Naive B cell (primary cell): ENCODE data around the gene ANO8. TPM values are rescaled to one million over a fixed set of nuclear protein-coding genes. Genes with fewer than 3 reads are reported as not detected.
"Not testable (repeated sequence)": the region's sequence is repeated elsewhere in the genome, so short reads cannot be mapped to it uniquely, and the experiment has no call there.

ENCODE experiments used
- ATAC-seq, 2 donors: fragments of 150-1000 bp; cut with Tn5 transposase; 2 replicates each; pipeline ENCODE4 v1.10.0; 2021; ENCODE audit warnings: low read depth in 2 of 2, mild to moderate bottlenecking in 2 of 2, moderate library complexity in 2 of 2
- DNase-seq: peaks from one replicate; pipeline ENCODE4 v3.0.0; 2022
- H3K27ac Mint-ChIP-seq, 6 donors: one replicate each; pipeline ENCODE4 v1.8.0; 2020 to 2022; ENCODE audit warnings: mild to moderate bottlenecking in 6 of 6, mixed read lengths in 6 of 6, moderate library complexity in 5 of 6, inconsistent platforms in 2 of 6
- H3K27me3 Mint-ChIP-seq, 3 donors: one replicate each; pipeline ENCODE4 v1.8.0; 2021 to 2022; ENCODE audit warnings: mixed read lengths in 3 of 3, mild to moderate bottlenecking in 1 of 3
- H3K36me3 Mint-ChIP-seq, 2 donors: one replicate each; pipeline ENCODE4 v1.8.0; 2020 to 2022; ENCODE audit warnings: mixed read lengths in 2 of 2, inconsistent platforms in 1 of 2, mild to moderate bottlenecking in 1 of 2
- H3K4me1 Mint-ChIP-seq, 3 donors: one replicate each; pipeline ENCODE4 v1.8.0; 2020 to 2022; ENCODE audit warnings: mixed read lengths in 3 of 3, inconsistent platforms in 1 of 3, mild to moderate bottlenecking in 1 of 3, moderate library complexity in 1 of 3
- H3K4me3 Mint-ChIP-seq, 8 donors: one replicate each; pipeline ENCODE4 v1.8.0; 2020 to 2022; ENCODE audit warnings: mild to moderate bottlenecking in 8 of 8, mixed read lengths in 8 of 8, moderate library complexity in 8 of 8, inconsistent platforms in 2 of 8
- H3K9me3 Mint-ChIP-seq, 7 donors: one replicate each; pipeline ENCODE4 v1.8.0; 2020 to 2022; ENCODE audit warnings: mixed read lengths in 7 of 7, mild to moderate bottlenecking in 5 of 7, inconsistent platforms in 2 of 7, moderate library complexity in 1 of 7
- polyA plus RNA-seq, 6 donors: library from polyadenylated mRNA; unstranded; fragments of 300-500 nt; fragmentation: Illumina TruSeq; gene quantifications; one replicate each; pipeline ENCODE4 v1.2.3, GENCODE V29; 2021; ENCODE audit warnings: low read depth in 6 of 6

Gene ANO8, protein sequence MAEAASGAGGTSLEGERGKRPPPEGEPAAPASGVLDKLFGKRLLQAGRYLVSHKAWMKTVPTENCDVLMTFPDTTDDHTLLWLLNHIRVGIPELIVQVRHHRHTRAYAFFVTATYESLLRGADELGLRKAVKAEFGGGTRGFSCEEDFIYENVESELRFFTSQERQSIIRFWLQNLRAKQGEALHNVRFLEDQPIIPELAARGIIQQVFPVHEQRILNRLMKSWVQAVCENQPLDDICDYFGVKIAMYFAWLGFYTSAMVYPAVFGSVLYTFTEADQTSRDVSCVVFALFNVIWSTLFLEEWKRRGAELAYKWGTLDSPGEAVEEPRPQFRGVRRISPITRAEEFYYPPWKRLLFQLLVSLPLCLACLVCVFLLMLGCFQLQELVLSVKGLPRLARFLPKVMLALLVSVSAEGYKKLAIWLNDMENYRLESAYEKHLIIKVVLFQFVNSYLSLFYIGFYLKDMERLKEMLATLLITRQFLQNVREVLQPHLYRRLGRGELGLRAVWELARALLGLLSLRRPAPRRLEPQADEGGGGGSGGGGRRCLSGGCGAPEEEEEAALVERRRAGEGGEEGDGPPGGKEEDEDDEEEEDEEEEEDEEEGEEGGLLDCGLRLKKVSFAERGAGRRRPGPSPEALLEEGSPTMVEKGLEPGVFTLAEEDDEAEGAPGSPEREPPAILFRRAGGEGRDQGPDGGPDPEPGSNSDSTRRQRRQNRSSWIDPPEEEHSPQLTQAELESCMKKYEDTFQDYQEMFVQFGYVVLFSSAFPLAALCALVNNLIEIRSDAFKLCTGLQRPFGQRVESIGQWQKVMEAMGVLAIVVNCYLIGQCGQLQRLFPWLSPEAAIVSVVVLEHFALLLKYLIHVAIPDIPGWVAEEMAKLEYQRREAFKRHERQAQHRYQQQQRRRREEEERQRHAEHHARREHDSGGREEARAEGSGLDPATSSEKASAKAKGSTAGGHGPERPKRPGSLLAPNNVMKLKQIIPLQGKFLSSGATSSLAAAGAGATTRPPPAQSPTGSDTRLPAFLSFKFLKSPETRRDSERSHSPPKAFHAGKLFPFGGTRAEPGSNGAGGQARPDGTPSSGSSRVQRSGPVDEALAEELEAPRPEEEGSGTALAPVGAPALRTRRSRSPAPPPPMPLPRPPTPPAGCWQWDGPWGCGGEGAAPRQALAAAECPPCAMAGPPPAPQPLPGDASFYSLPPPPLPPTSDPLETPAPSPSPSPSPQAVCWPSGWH
- not detected for polyA plus RNA-seq

DNA sequence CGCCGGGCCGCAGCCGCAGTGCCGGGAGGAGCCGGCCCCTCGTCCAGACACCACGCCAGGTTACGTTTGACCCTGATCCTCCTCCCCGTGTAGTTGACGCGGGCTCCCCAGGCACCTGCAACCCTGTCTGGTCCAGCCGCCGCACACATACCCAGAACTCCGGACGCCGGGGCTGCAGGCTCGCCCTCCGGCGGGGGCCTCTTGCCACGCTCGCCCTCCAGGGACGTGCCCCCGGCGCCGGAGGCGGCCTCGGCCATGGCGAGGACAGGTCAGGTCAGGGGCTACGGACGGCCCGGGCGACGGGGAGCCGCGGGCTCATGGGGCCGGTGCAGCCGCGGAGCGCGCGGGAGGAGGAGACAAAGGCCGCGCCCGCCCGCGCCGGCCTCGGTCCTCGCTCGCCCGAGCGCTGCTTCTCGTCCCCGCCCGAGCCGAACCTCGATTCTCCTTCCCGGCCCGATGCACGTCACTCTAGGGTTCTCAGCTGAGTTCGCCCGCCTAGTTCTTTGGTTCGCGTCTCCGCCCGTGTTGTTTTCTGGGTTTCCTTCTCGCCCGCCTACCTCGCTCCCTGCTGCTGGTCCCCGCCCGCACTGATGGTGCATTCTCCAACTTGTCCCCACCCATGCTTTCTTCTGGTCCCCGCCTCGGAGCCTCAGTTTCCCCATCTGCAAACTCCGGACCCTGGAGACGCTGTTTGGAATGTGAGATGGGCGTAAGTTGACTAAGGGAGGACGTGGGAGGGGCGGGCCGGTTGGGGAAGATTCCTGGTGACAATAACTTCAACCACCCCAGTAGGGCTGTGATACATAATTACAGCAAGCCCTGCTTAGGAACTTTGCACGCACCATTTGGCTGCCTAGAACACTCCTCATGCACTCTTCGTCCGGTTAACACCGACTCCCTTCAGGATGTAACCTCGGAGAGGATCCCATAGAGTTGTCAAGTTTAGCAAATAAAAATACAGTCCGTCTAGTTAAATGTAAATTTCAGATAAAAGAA is at the start of gene ANO8:
Gene ANO8, minus strand, starts transcription at position 442 of the 996 bp plus-strand sequence. Its CDS starts 185 bp downstream, at position 257.
- DNase-seq, result peak; percentile 92
- no peaks in the 10 kb centered on the region for H3K9me3 Mint-ChIP-seq
- H3K4me1 Mint-ChIP-seq, result peaks cover 31 to 41% (median 33%) of the 10 kb centered on the region in 3 donors
- H3K27me3 Mint-ChIP-seq, result peaks cover 0 to 21% (median 16%) of the 10 kb centered on the region in 3 donors
- H3K36me3 Mint-ChIP-seq, result no peaks in the 10 kb centered on the region
- peak within 1 kb of the TSS; percentile 2 to 90 (median 74) for H3K27ac Mint-ChIP-seq
- peak; percentile 66 to 69 for ATAC-seq
- H3K4me3 Mint-ChIP-seq, result peak within 1 kb of the TSS; percentile 82 to 96 (median 92)

DNA sequence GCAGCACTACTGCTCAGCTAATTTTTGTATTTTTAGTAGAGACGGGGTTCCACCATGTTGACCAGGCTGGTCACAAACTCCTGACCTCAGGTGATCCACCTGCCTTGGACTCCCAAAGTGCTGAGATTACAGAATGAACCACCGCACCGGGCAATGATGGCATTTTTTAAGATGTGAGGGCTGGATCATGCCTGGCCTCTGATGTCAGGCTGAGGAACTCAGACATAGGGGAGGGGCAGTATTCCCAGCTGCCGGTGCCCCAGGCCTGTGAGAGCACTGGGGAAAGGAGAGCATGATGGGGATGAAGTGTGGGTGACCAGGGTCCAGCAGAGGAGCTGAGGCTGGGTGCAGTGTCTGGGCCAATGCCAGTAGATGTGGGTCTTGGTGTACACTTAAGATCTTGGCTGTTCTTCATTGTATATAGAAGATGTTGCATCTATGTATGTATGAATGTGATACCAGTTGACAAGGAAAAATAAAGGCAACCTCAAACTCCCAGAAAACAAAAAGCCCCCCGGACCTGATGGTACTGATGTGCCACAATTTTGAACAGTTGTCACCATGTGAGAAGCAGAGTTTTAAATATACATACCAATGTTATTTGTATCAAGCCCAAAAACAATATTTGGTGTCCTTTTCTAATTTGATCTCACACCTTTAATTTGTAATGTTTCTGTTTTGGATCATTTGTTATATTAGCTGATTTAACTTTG is 45.9 kb upstream of the ANO8 start:
- H3K4me1 Mint-ChIP-seq, result peaks cover 12 to 53% (median 38%) of the 10 kb centered on the region in 3 donors
- H3K27ac Mint-ChIP-seq, result no peak overlapping the region
- ATAC-seq, result no peak
- no peak for DNase-seq
- H3K9me3 Mint-ChIP-seq, result peaks cover 0 to 6% (median 3%) of the 10 kb centered on the region in 7 donors
- peaks cover 10 to 18% (median 16%) of the 10 kb centered on the region in 3 donors for H3K27me3 Mint-ChIP-seq
- H3K36me3 Mint-ChIP-seq, result no peaks in the 10 kb centered on the region
- peak overlapping the region in 2 of 8 donors; percentile 19 to 49 for H3K4me3 Mint-ChIP-seq

DNA sequence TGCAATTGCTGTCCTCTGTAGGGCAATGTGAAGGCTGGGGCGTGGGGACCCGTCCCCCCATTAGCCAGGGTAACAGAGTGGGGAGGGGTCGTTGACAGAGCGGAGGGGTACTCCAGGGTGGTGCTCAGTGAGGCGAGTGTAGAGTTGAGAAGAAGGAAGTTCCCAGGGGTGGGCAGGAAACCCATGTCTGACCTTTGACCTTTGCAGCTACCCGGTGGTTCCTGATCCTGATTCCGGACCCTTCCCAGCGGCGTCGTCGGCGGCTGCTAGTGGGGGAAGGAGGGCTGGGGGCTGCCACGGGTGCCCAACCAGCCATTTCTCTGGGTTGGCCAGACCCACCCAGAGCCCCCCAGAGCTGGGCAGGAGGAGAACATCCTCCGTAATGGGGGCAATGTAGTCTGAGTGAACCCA is 44.6 kb upstream of the ANO8 start:
- Mint-ChIP-seq H3K4me1 (peaks cover 12 to 53% (median 38%) of the 10 kb centered on the region in 3 donors), H3K27me3 (peaks cover 10 to 18% (median 16%) of the 10 kb centered on the region in 3 donors), H3K4me3 (peak overlapping the region in 5 of 8 donors; percentile 1 to 78 (median 59)), H3K27ac (peak overlapping the region in 1 of 6 donors; percentile 54), H3K9me3 (peaks cover 0 to 6% (median 3%) of the 10 kb centered on the region in 7 donors), H3K36me3 (no peaks in the 10 kb centered on the region)
- DNase-seq (no peak), ATAC-seq (no peak)

DNA sequence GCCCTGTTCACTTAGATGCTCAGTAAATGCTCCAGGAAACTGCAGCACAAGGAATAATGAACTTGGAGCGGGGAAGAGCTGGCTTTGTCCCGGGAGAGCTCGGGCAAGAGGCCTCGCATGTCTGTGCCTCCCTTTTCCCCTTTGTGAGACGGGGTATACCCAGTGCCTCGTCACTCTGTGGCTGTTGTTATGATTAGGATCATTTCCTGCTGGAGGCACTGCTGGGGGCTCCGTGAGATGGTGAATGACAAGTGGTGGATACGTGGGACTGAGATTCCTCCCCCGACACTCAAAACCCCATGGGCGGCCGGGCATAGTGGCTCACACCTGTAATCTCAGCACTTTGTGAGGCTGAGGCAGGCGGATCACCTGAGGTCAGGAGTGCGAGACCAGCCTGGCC is 43.6 kb upstream of the ANO8 start:
- ATAC-seq (no peak), DNase-seq (no peak)
- Mint-ChIP-seq H3K36me3 (no peaks in the 10 kb centered on the region), H3K9me3 (peaks cover 0 to 6% (median 3%) of the 10 kb centered on the region in 7 donors), H3K4me1 (peaks cover 12 to 47% (median 43%) of the 10 kb centered on the region in 3 donors), H3K27ac (peak overlapping the region in 1 of 6 donors; percentile 22), H3K27me3 (peaks cover 10 to 18% (median 16%) of the 10 kb centered on the region in 3 donors), H3K4me3 (peak overlapping the region in 3 of 8 donors; percentile 20 to 62 (median 39))

DNA sequence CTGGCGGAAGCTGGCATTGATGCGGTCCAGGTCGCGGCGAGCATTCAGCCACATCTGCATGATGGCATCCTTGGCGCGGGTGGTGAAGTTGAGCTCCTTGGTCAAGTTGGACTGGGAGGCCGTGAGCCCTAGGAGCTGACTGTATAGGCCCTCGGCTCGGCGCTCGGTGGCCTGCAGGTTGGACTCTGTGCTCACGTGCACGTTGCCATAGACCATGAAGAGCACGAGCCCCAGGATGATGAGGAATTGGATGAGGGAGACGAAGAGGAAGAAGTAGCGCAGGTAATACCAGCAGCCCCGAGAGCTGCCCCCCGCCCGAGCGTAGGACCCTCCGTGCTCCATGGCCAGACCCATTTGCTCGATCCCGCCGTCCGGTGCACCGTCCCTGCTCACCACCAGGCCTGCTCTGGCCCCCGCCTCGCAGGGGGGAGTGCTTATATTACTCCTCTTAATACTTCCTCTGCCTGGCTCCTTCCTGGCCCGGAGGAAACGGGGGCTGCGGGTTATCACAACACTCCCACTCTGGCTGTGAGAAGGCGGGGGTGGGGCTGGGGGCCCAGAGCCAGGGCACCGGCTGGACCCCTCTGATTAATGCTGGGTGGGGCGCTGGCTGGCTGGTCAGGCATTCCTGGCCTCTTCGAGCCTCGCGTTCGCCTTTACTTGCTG is 42.4 kb upstream of the ANO8 start, which contains the start of gene PLVAP:
Gene PLVAP, minus strand, starts transcription at position 408 of the 666 bp plus-strand sequence. Its CDS starts 54 bp downstream, at position 354.
- ATAC-seq (no peak), DNase-seq (no peak)
- peaks cover 10 to 18% (median 16%) of the 10 kb centered on the region in 3 donors for H3K27me3 Mint-ChIP-seq
- H3K27ac Mint-ChIP-seq, result peak within 1 kb of the TSS in 2 of 6 donors; percentile 22 to 37
- no peaks in the 10 kb centered on the region for H3K36me3 Mint-ChIP-seq
- peak within 1 kb of the TSS in 1 of 8 donors; percentile 33 for H3K4me3 Mint-ChIP-seq
- H3K4me1 Mint-ChIP-seq, result peaks cover 15 to 41% (median 35%) of the 10 kb centered on the region in 3 donors
- H3K9me3 Mint-ChIP-seq, result peaks cover 0 to 6% (median 3%) of the 10 kb centered on the region in 7 donors

DNA sequence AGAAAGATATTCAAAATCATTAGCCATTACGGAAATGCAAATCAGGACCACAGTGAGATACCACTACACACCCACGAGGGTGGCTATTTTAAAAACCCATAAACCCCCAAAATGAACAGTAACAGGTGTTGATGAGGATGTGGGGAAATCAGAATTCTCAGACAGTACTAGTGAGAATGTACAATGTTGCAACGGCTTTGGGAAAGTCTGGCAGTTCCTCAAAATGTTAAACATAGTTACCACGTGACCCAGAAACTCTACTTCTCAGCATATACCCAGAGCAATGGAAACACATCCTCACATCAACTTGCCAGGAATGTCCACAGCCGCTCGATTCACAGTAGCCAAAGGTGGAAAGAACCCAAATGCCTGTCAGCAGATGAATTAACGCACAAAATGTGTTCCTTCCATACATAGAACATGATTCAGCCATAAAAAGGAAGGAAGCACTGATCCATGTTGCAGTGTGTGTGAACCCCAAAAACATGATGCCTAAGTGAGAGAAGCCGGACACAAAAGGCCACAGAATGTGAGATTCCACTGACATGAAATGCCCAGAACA is 35.5 kb upstream of the ANO8 start:
- H3K4me3 Mint-ChIP-seq, result peak overlapping the region; percentile 4 to 82 (median 72)
- H3K27ac Mint-ChIP-seq, result peak overlapping the region; percentile 15 to 95 (median 90)
- H3K9me3 Mint-ChIP-seq, result peaks cover 0 to 5% (median 2%) of the 10 kb centered on the region in 7 donors
- H3K4me1 Mint-ChIP-seq, result peaks cover 18 to 20% (median 18%) of the 10 kb centered on the region in 3 donors
- no peaks in the 10 kb centered on the region for H3K36me3 Mint-ChIP-seq
- peaks cover 0 to 11% (median 10%) of the 10 kb centered on the region in 3 donors for H3K27me3 Mint-ChIP-seq
- peak; percentile 77 for DNase-seq
- ATAC-seq, result peak; percentile 98 to 99

DNA sequence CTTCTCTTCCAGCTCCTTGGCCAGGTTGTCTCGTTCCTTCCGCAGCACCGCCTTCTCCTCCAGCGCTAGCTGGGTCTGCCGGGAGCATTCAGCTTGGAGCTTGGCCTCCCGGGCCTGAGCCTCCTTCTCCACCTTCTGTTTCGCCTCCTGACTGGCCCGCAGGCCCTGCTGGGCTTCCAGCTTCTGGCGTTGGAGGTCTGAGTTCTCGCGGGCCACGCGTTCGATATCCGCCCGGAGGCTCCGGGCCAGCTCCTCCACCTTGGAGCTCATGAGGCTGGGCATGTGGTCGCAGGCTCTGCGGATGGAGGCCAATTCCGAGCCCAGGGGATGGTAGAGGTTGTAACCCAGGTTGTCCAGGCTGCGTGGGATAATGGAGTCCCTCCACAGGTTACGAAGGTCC is 30.7 kb upstream of the ANO8 start:
- H3K27me3 Mint-ChIP-seq, result peaks cover 5 to 42% (median 33%) of the 10 kb centered on the region in 3 donors
- no peak for ATAC-seq
- peaks cover 5 to 20% (median 12%) of the 10 kb centered on the region in 3 donors for H3K4me1 Mint-ChIP-seq
- no peak for DNase-seq
- no peak overlapping the region for H3K27ac Mint-ChIP-seq
- H3K36me3 Mint-ChIP-seq, result no peaks in the 10 kb centered on the region
- H3K4me3 Mint-ChIP-seq, result no peak overlapping the region
- H3K9me3 Mint-ChIP-seq, result peaks cover 0 to 4% (median 1%) of the 10 kb centered on the region in 7 donors

DNA sequence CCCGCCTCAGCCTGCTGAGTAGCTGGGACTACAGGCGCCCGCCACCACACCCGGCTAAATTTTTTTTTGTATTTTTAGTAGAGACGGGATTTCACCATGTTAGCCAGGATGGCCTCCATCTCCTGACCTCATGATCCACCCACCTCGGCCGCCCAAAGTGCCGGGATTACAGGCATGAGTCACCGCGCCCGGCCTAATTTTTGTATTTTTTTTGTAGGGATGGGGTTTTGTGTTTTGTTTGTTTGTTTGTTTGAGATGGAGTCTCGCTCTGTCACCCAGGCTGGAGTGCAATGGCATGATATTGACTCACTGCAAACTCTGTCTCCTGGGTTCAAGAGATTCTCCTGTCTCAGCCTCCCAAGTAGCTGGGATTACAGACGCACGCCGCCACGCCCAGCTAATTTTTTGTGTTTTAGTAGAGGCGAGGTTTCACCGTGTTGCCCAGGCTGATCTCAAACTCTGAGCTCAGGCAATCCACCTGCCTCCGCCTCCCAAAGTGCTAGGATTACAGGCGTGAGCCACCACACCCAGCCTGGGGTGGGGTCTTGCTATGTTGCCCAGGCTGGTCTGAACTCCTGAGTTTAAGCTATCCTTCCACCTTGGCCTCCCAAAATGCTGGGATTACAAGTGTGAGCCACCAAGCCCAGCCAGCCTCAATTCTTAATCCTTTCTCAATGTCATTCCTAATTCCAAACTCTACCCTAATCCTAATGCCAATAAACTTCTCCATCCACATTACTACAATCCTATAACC is 29.4 kb upstream of the ANO8 start:
- not testable (repeated sequence) for H3K36me3 Mint-ChIP-seq, H3K27ac Mint-ChIP-seq, H3K4me3 Mint-ChIP-seq, DNase-seq, H3K9me3 Mint-ChIP-seq, ATAC-seq
- Mint-ChIP-seq H3K27me3 (peaks cover 5 to 49% (median 33%) of the 10 kb centered on the region in 3 donors), H3K4me1 (peaks cover 0 to 14% (median 4%) of the 10 kb centered on the region in 3 donors)

DNA sequence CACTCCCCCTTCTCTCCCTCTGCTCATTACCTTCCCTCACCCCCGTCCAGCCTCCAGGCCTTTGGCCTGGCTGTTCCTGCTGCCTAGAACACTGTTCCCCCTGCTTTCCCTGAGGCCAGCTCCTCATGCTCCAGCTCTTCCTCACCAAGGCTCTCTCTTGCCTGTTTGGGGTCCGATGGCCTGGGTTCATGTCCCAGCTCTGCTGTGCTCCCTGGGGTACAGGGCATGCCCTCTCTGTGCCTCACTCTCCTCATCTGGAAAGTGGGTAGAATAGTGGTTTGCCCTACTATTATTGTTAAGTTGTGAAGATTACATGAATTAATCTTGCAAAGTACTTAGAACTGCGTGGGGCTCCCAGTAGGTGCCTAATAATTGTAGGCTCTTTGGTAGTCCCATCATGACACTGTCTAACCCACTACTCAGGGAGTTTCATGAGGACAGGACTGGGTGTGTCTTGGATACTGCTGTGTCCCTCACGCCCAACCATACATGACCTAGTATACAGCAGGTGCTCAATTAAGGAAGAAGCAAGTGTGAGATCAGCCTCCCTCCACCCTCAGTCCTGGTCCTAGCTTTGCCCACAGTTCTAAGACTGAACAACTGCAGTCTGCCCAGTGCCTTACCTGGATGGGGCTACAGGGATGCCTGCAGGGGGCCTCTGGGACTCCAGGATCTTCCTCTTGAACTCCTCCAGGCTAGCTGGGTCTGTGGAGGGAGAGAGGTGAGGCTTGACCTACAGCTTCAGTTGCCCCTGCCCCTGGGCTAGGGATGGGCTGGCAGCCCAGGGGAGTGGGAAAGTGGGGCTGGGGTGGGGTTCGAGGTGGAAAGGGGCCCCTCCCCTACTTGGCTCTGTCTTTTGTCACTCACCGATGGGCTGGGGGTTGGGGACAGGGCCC is 25.5 kb upstream of the ANO8 start:
- Mint-ChIP-seq H3K4me1 (peaks cover 0 to 8% (median 0%) of the 10 kb centered on the region in 3 donors), H3K36me3 (no peaks in the 10 kb centered on the region), H3K4me3 (peak overlapping the region in 1 of 8 donors; percentile 29), H3K27me3 (peaks cover 5 to 39% (median 23%) of the 10 kb centered on the region in 3 donors), H3K9me3 (no peaks in the 10 kb centered on the region), H3K27ac (peak overlapping the region in 1 of 6 donors; percentile 70)
- DNase-seq, result no peak
- no peak for ATAC-seq
